ENCODE measurements around the gene TLCD3A. TPM values are rescaled to one million over a fixed set of nuclear protein-coding genes. Genes with fewer than 3 reads are reported as not detected.
A peak's percentile ranks its signal among the peaks of the same experiment; 100 is the strongest.
"Not testable (repeated sequence)": the region's sequence is repeated elsewhere in the genome, so short reads cannot be mapped to it uniquely, and the experiment has no call there.

The TLCD3A gene
- total RNA-seq, 4 donors from 2014 or later = 2.8 to 13.6 (median 7.1) TPM

DNA sequence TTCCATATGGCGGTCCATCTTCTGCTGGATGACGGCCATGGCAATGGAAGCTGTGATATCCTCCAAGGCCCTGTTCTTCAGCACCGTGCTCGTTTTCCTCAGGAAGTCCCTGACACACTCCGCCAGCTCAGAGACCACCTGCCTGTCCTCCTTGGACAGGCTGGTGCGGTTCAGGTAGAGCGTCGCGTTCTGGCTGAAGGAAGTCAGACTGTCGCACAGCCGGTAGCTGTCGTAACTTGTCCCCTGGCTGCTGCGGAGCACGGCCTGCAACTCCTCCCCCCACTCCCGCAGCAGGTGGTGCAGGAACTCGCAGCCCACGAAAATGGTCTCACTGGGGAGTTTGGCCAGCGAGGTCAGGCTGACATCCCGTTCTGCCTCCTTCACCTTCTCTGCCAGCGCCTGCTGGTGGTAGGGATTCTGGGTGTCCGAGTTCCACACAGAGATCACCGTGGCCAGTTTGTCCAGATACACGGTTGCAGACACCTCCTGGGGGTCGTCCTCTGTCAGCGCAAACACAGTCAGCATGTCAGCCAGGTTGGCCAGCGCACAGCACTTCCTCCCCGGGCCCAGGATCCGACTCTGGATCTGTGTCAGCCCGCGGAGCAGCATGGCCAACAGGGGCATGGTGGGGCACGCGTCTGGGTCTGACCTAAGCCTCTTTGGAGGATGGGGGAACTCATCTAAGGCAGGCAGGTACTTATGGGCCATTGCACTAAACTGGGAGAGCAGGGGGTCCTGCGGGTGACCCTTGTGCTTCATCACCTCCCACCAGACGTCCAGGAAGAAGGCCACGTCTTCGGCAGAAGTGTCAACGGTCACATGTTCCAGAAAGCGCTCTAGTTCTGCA is 14.6 kb downstream of the TLCD3A start:
- no peak for ATAC-seq
- Histone ChIP-seq H3K9me3 (no peaks in the 10 kb centered on the region), H3K27ac (no peak overlapping the region), H3K4me1 (peaks cover 0 to 23% (median 0%) of the 10 kb centered on the region in 3 donors), H3K27me3 (no peaks in the 10 kb centered on the region), H3K4me3 (no peak overlapping the region), H3K36me3 (peaks cover 0 to 67% of the 10 kb centered on the region in 2 donors)
- no peak for TF ChIP-seq CTCF (IDR thresholded peaks at IDR 0.05)
- no peak for TF ChIP-seq EP300 (IDR thresholded peaks at IDR 0.05)
- no peak for TF ChIP-seq POLR2AphosphoS5 (IDR thresholded peaks at IDR 0.05)
- no peak for TF ChIP-seq POLR2A (IDR thresholded peaks at IDR 0.05)
- 89 to 100% methylated on average over 2 to 8 of the region's 38 CpGs for WGBS, 2 donors (ENCODE audit: low coverage in 1 of 2)

DNA sequence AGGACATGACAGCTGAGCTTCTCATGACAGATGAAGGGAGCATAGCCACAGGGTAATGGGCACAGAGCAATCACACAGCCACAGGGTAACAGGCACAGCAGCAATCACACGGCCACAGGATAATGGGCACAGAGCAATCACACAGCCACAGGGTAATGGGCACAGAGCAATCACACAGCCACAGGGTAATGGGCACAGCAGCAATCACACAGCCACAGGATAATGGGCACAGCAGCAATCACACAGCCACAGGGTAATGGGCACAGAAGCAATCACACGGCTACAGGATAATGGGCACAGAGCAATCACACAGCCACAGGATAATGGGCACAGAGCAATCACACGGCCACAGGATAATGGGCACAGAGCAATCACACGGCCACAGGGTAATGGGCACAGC is 16.2 kb downstream of the TLCD3A start:
- 72 to 97% methylated on average over 2 to 4 of the region's 4 CpGs for WGBS, 2 donors (ENCODE audit: low coverage in 1 of 2)
- ATAC-seq = not testable (repeated sequence)

DNA sequence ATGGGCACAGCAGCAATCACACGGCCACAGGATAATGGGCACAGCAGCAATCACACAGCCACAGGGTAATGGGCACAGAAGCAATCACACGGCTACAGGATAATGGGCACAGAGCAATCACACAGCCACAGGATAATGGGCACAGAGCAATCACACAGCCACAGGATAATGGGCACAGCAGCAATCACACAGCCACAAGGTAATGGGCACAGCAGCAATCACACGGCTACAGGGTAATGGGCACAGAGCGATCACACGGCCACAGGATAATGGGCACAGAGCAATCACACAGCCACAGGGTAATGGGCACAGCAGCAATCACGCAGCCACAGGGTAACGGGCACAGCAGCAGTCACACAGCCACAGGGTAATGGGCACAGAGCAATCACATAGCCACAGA is 17.0 kb downstream of the TLCD3A start:
- not testable (repeated sequence) for ATAC-seq, H3K9me3 ChIP-seq, H3K4me3 ChIP-seq, H3K27ac ChIP-seq, H3K27me3 ChIP-seq
- Histone ChIP-seq H3K4me1 (peaks cover 0 to 23% (median 0%) of the 10 kb centered on the region in 3 donors), H3K36me3 (peaks cover 0 to 44% of the 10 kb centered on the region in 2 donors)
- 71 to 72% methylated on average over 5 to 7 of the region's 7 CpGs for WGBS, 2 donors (ENCODE audit: low coverage in 1 of 2)

More for the DNA sequence above, 16.2 kb downstream of the TLCD3A start:
- not testable (repeated sequence) for H3K9me3 ChIP-seq, H3K27me3 ChIP-seq, H3K4me3 ChIP-seq, H3K27ac ChIP-seq
- Histone ChIP-seq H3K4me1 (peaks cover 0 to 23% (median 0%) of the 10 kb centered on the region in 3 donors), H3K36me3 (peaks cover 0 to 51% of the 10 kb centered on the region in 2 donors)

- H3K9me3 ChIP-seq = no peaks in the 10 kb centered on the region
- H3K4me3 ChIP-seq = peak overlapping the region in 1 of 2 donors; percentile 94
- H3K36me3 ChIP-seq = peaks cover 0 to 32% of the 10 kb centered on the region in 2 donors
- 79 to 82% methylated on average over 5 to 7 of the region's 8 CpGs for WGBS, 2 donors (ENCODE audit: low coverage in 1 of 2)
- H3K4me1 ChIP-seq = peaks cover 0 to 23% (median 0%) of the 10 kb centered on the region in 3 donors
- TF ChIP-seq EP300 (IDR thresholded peaks at IDR 0.05) (no peak), CTCF (IDR thresholded peaks at IDR 0.05) (no peak), POLR2AphosphoS5 (IDR thresholded peaks at IDR 0.05) (no peak), POLR2A (IDR thresholded peaks at IDR 0.05) (no peak)
- no peak overlapping the region for H3K27ac ChIP-seq
- no peaks in the 10 kb centered on the region for H3K27me3 ChIP-seq
- ATAC-seq = no peak
Observed at GRCh38 chr17:750431-751037, 18.1 kb downstream of the TLCD3A start.

GRCh38 chr17:751269-752001 is 19.0 kb downstream of the TLCD3A start:
- H3K4me3 ChIP-seq = peak overlapping the region; percentile 88 to 94
- TF ChIP-seq POLR2A (IDR thresholded peaks at IDR 0.05) (no peak), CTCF (IDR thresholded peaks at IDR 0.05) (no peak), EP300 (IDR thresholded peaks at IDR 0.05) (no peak), POLR2AphosphoS5 (IDR thresholded peaks at IDR 0.05) (no peak)
- peaks cover 0 to 23% (median 0%) of the 10 kb centered on the region in 3 donors for H3K4me1 ChIP-seq
- ATAC-seq = peak; percentile 51
- peak overlapping the region; percentile 34 to 92 (median 86) for H3K27ac ChIP-seq
- no peaks in the 10 kb centered on the region for H3K9me3 ChIP-seq
- H3K36me3 ChIP-seq = peaks cover 0 to 25% of the 10 kb centered on the region in 2 donors
- H3K27me3 ChIP-seq = no peaks in the 10 kb centered on the region
- WGBS, 2 donors (ENCODE audit: low coverage in 1 of 2) = 8 to 17% methylated on average over 2 of the region's 49 CpGs

Data from gastroesophageal sphincter (tissue), 4 donors.